Measurements from ENCODE around the gene PDXK. TPM values are rescaled to one million over a fixed set of nuclear protein-coding genes. Genes with fewer than 3 reads are reported as not detected.

The PDXK gene
- total and polyA plus RNA-seq, 2 of the 13 experiments (the other 11 are each of a cell fraction or from before 2014, with no cell fraction given) = 114 to 184 TPM

DNA sequence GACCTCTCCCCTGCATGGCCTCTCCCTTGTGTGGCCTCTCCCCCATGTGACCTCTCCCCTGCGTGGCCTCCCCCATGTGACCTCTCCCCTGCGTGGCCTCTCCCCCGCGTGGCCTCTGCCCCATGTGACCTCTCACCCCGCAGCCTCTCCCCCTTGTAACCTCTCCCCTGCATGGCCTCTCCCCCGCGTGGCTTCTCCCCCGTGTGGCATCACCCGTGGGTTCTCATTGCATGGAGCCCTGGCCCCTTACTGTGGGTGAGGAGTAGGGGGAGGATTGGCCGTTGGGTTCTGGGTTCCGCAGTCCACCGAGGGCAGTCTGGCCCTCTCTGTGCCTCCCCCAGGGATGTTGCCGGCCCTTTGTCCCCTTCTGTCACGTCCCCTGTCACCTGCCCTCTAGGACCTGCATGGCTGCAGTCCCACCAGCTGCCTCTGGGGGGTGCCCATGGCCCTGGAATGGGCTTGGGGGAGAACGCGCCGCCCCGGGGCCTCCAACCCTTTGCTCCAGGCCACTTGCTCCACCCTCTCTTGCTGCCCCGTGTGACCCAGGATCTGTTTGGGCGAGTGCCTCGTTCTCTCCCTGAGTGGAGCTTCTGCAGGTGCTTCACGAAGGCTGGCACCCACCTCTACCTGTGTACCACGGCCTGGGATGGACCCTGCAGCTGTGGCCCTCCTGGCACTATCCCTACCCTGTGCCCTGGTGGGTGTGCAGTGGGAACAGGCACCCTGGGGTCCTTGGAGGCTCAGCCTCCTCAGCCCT lies 91.8 kb downstream of the PDXK start (continued):
- TF ChIP-seq AGO1 (IDR thresholded peaks at IDR 0.05; ENCODE audit: low read depth, low read length, poor library complexity, severe bottlenecking) = peak; percentile 40
- no peak for TF ChIP-seq DRAP1 (CRISPR knock-in tag; IDR thresholded peaks at IDR 0.05)
- TF ChIP-seq KMT2B (CRISPR knock-in tag; IDR thresholded peaks at IDR 0.05) = no peak
- no peak for TF ChIP-seq ETV6 (CRISPR knock-in tag; conservative IDR thresholded peaks at IDR 0.05)
- TF ChIP-seq ZNF570 (CRISPR knock-in tag; IDR thresholded peaks at IDR 0.05; ENCODE audit: borderline replicate concordance) = no peak
- TF ChIP-seq ISL2 (CRISPR knock-in tag; IDR thresholded peaks at IDR 0.05) = no peak
- TF ChIP-seq DMTF1 (CRISPR knock-in tag; IDR thresholded peaks at IDR 0.05) = no peak
- TF ChIP-seq POLR2A (IDR thresholded peaks at IDR 0.05; ENCODE audit: insufficient read depth in 1 of 2, low read depth in 2 of 2, low read length in 2 of 2) = no peak
- TF ChIP-seq MTERF4 (CRISPR knock-in tag; IDR thresholded peaks at IDR 0.05) = no peak
- TF ChIP-seq ZNF205 (CRISPR knock-in tag; IDR thresholded peaks at IDR 0.05) = 0 out of 2 replicates have a peak, but pooled peaks have one; percentile 62
- no peak for TF ChIP-seq GPN1 (CRISPR knock-in tag; IDR thresholded peaks at IDR 0.05; ENCODE audit: borderline replicate concordance)
- no peak for TF ChIP-seq ZNF282 (IDR thresholded peaks at IDR 0.05; ENCODE audit: partially characterized antibody)
- peak; percentile 41; the same call in 1 of the 2 replicates for TF ChIP-seq TFAP4 (IDR thresholded peaks at IDR 0.05; ENCODE audit: borderline replicate concordance, low read depth)
- TF ChIP-seq ZNF784 (CRISPR knock-in tag; IDR thresholded peaks at IDR 0.05; ENCODE audit: borderline replicate concordance) = no peak
- no peak for TF ChIP-seq CSRNP2 (CRISPR knock-in tag; conservative IDR thresholded peaks at IDR 0.05; ENCODE audit: low read depth)
- TF ChIP-seq, protein P1, sequence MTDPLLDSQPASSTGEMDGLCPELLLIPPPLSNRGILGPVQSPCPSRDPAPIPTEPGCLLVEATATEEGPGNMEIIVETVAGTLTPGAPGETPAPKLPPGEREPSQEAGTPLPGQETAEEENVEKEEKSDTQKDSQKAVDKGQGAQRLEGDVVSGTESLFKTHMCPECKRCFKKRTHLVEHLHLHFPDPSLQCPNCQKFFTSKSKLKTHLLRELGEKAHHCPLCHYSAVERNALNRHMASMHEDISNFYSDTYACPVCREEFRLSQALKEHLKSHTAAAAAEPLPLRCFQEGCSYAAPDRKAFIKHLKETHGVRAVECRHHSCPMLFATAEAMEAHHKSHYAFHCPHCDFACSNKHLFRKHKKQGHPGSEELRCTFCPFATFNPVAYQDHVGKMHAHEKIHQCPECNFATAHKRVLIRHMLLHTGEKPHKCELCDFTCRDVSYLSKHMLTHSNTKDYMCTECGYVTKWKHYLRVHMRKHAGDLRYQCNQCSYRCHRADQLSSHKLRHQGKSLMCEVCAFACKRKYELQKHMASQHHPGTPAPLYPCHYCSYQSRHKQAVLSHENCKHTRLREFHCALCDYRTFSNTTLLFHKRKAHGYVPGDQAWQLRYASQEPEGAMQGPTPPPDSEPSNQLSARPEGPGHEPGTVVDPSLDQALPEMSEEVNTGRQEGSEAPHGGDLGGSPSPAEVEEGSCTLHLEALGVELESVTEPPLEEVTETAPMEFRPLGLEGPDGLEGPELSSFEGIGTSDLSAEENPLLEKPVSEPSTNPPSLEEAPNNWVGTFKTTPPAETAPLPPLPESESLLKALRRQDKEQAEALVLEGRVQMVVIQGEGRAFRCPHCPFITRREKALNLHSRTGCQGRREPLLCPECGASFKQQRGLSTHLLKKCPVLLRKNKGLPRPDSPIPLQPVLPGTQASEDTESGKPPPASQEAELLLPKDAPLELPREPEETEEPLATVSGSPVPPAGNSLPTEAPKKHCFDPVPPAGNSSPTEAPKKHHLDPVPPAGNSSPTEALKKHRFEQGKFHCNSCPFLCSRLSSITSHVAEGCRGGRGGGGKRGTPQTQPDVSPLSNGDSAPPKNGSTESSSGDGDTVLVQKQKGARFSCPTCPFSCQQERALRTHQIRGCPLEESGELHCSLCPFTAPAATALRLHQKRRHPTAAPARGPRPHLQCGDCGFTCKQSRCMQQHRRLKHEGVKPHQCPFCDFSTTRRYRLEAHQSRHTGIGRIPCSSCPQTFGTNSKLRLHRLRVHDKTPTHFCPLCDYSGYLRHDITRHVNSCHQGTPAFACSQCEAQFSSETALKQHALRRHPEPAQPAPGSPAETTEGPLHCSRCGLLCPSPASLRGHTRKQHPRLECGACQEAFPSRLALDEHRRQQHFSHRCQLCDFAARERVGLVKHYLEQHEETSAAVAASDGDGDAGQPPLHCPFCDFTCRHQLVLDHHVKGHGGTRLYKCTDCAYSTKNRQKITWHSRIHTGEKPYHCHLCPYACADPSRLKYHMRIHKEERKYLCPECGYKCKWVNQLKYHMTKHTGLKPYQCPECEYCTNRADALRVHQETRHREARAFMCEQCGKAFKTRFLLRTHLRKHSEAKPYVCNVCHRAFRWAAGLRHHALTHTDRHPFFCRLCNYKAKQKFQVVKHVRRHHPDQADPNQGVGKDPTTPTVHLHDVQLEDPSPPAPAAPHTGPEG (CRISPR knock-in tag; IDR thresholded peaks at IDR 0.05) = no peak

All from HepG2 (cell line).